Gastrocnemius medialis (tissue), 4 donors: ENCODE measurements around the gene CDC42BPA. TPM values are rescaled to one million over a fixed set of nuclear protein-coding genes. Genes with fewer than 3 reads are reported as not detected.
A peak's percentile ranks its signal among the peaks of the same experiment; 100 is the strongest.

Source experiments
- ATAC-seq, 2 donors: fragments of 150-250 bp; one replicate each; pipeline ENCODE4 v1.9.1; 2016
- DNase-seq, 2 donors: peaks; one replicate each; pipeline ENCODE4 v3.0.0-alpha.2; 2019
- H3K27ac ChIP-seq, 4 donors: fragments of 200-600 bp; sonication (generic); 1 replicate in 1 of 4; 2 replicates in 3 of 4; pipeline ENCODE4 v1.5.1; 2016 to 2018; ENCODE audit warnings: mild to moderate bottlenecking in 2 of 4, moderate library complexity in 1 of 4
- H3K27me3 ChIP-seq, 3 donors: fragments of 200-600 bp; sonication (generic) in 2 of 3; 1 replicate in 1 of 3; 2 replicates in 2 of 3; pipeline versions ENCODE4 v1.5.1 to v1.6.0; 2016 to 2019; ENCODE audit warnings: mild to moderate bottlenecking in 1 of 3, moderate library complexity in 1 of 3
- H3K36me3 ChIP-seq, 2 donors: fragments of 200-600 bp; sonication (generic) in 1 of 2; one replicate each; pipeline ENCODE4 v1.5.1; 2017 to 2018
- H3K4me1 ChIP-seq, 2 donors: fragments of 200-600 bp; sonication (generic) in 1 of 2; one replicate each; pipeline ENCODE4 v1.5.1; 2016 to 2017; ENCODE audit warnings: mild to moderate bottlenecking in 2 of 2
- H3K4me3 ChIP-seq, 4 donors: fragments of 200-600 bp; sonication (generic) in 3 of 4; 1 replicate in 1 of 4; 2 replicates in 3 of 4; pipeline ENCODE4 v1.5.1; 2016 to 2019; ENCODE audit warnings: mild to moderate bottlenecking in 2 of 4
- H3K9me3 ChIP-seq, 3 donors: fragments of 200-600 bp; sonication (generic) in 2 of 3; 1 replicate in 1 of 3; 2 replicates in 2 of 3; pipeline ENCODE4 v1.5.1; 2016 to 2019
- CTCF ChIP-seq, 5 experiments: fragments of 450-650 bp in 3 of 5; fragments of 200-600 bp in 2 of 5; sonication (generic) in 2 of 5; IDR thresholded peaks in 4 of 5; conservative IDR thresholded peaks in 1 of 5; 1 replicate in 4 of 5; 2 replicates in 1 of 5; pipeline ENCODE4 v1.5.1; 2016 to 2019; ENCODE audit warnings: antibody characterized with exemption in 5 of 5, mild to moderate bottlenecking in 3 of 5, moderate library complexity in 3 of 5
- POLR2A ChIP-seq, 2 donors: fragments of 450-650 bp; IDR thresholded peaks; one replicate each; pipeline ENCODE4 v1.6.1; 2017; ENCODE audit warnings: antibody characterized with exemption in 2 of 2, mild to moderate bottlenecking in 2 of 2, moderate library complexity in 2 of 2
- in situ Hi-C, 4 donors: fragments of 200-750 bp; cut with MboI; loops; one replicate each; pipeline versions ENCODE4 v1.15.0 to v1.8.0; 2017; ENCODE audit warnings: low sequenced_read_pairs in 4 of 4
- intact Hi-C: fragments of 100-400 bp; cut with DNase I; formaldehyde crosslinking; loops from one replicate; pipeline ENCODE4 v1.15.1; 2023; ENCODE audit warnings: low total_unique reads
- total RNA-seq, 4 donors: library from RNA; depleted of rRNA; stranded (reverse); fragments of >200 nt; gene quantifications; one replicate each; pipeline versions ENCODE4 v1.1.0 to v1.2.3, GENCODE V29; 2016

The CDC42BPA gene
- total RNA-seq, 4 donors from 2014 or later = 13.9 to 30.6 (median 16.6) TPM

GRCh38 chr1:227316456-227316855, 1.8 kb downstream of the CDC42BPA start:
- Histone ChIP-seq H3K9me3 (no peaks in the 10 kb centered on the region), H3K27ac (peak overlapping the region; percentile 92 to 97 (median 94)), H3K4me3 (peak overlapping the region; percentile 77 to 93 (median 86)), H3K4me1 (peaks cover 7 to 26% of the 10 kb centered on the region in 2 donors), H3K27me3 (no peaks in the 10 kb centered on the region), H3K36me3 (no peaks in the 10 kb centered on the region)
- TF ChIP-seq POLR2A (IDR thresholded peaks at IDR 0.05) (no peak), CTCF (IDR thresholded peaks at IDR 0.05 in 4 of 5, conservative IDR thresholded peaks at IDR 0.05 in 1 of 5) (no peak)
- intact Hi-C loops = loop anchor here (2.0 to 10.0 kb wide), 5 partner anchors 41 to 630 kb away; partner anchors contain the start of gene WNT9A
- in situ Hi-C loops = no loop called here
- no peak for DNase-seq
- no peak for ATAC-seq

GRCh38 chr1:227315629-227316346, 2.5 kb downstream of the CDC42BPA start:
- TF ChIP-seq CTCF (IDR thresholded peaks at IDR 0.05 in 4 of 5, conservative IDR thresholded peaks at IDR 0.05 in 1 of 5) (no peak), POLR2A (IDR thresholded peaks at IDR 0.05) (peak in 1 of 2 donors; percentile 31)
- H3K4me3 ChIP-seq = peak overlapping the region; percentile 77 to 93 (median 86)
- no peaks in the 10 kb centered on the region for H3K36me3 ChIP-seq
- H3K4me1 ChIP-seq = peaks cover 7 to 26% of the 10 kb centered on the region in 2 donors
- DNase-seq (peak; percentile 57 to 80), ATAC-seq (peak; percentile 72 to 81)
- H3K27ac ChIP-seq = peak overlapping the region; percentile 92 to 97 (median 94)
- no peaks in the 10 kb centered on the region for H3K9me3 ChIP-seq
- in situ Hi-C loops (no loop called here), intact Hi-C loops (loop anchor here (2.0 to 10.0 kb wide), 5 partner anchors 42 to 631 kb away; partner anchors contain the start of gene WNT9A)
- H3K27me3 ChIP-seq = no peaks in the 10 kb centered on the region

- intact Hi-C loops (loop anchor here (10.0 kb wide), 2 partner anchors 121 to 329 kb away; no protein-coding TSS in a partner anchor), in situ Hi-C loops (no loop called here)
- Histone ChIP-seq H3K36me3 (no peaks in the 10 kb centered on the region), H3K27ac (peak overlapping the region; percentile 92 to 97 (median 94)), H3K4me1 (peaks cover 11 to 37% of the 10 kb centered on the region in 2 donors), H3K9me3 (no peaks in the 10 kb centered on the region), H3K4me3 (peak overlapping the region; percentile 77 to 93 (median 86)), H3K27me3 (no peaks in the 10 kb centered on the region)
- TF ChIP-seq CTCF (IDR thresholded peaks at IDR 0.05 in 4 of 5, conservative IDR thresholded peaks at IDR 0.05 in 1 of 5) (no peak), POLR2A (IDR thresholded peaks at IDR 0.05) (no peak)
- ATAC-seq (no peak), DNase-seq (no peak)
Observed at GRCh38 chr1:227314014-227314848, 4.1 kb downstream of the CDC42BPA start.

- TF ChIP-seq CTCF (IDR thresholded peaks at IDR 0.05 in 4 of 5, conservative IDR thresholded peaks at IDR 0.05 in 1 of 5) (no peak), POLR2A (IDR thresholded peaks at IDR 0.05) (no peak)
- intact Hi-C loops = loop anchor here (10.0 kb wide), 2 partner anchors 122 to 328 kb away; no protein-coding TSS in a partner anchor
- H3K27me3 ChIP-seq = no peaks in the 10 kb centered on the region
- no peak overlapping the region for H3K4me3 ChIP-seq
- ATAC-seq (no peak), DNase-seq (no peak)
- in situ Hi-C loops = no loop called here
- H3K36me3 ChIP-seq = no peaks in the 10 kb centered on the region
- no peaks in the 10 kb centered on the region for H3K9me3 ChIP-seq
- H3K27ac ChIP-seq = peak overlapping the region in 1 of 4 donors; percentile 10
- peaks cover 16 to 52% of the 10 kb centered on the region in 2 donors for H3K4me1 ChIP-seq
Observed at GRCh38 chr1:227312361-227313025, 5.8 kb downstream of the CDC42BPA start.
